Karpas-422 (cell line): Measurements from ENCODE around the gene ASXL1. TPM values are rescaled to one million over a fixed set of nuclear protein-coding genes. Genes with fewer than 3 reads are reported as not detected.
A peak's percentile ranks its signal among the peaks of the same experiment; 100 is the strongest.

Experiments used
- DNase-seq: peaks from one replicate; pipeline ENCODE4 v3.0.0-alpha.2; 2015
- H2AFZ ChIP-seq: fragments of 200-600 bp; sonication (generic); 2 replicates; pipeline ENCODE4 v1.6.1; 2014; ENCODE audit warnings: antibody characterized with exemption, low read length, mixed read lengths
- H3K27ac ChIP-seq: fragments of 200-600 bp; sonication (generic); 2 replicates; pipeline ENCODE4 v1.5.1; 2014; ENCODE audit warnings: mild to moderate bottlenecking, low read length, moderate library complexity
- H3K27me3 ChIP-seq: fragments of 200-600 bp; sonication (generic); 2 replicates; pipeline ENCODE4 v1.6.1; 2014; ENCODE audit warnings: low read length, mixed read lengths
- H3K36me3 ChIP-seq: fragments of 200-600 bp; sonication (generic); 2 replicates; pipeline ENCODE4 v1.6.1; 2014; ENCODE audit warnings: low read length, mixed read lengths; ENCODE audit not compliant: insufficient read depth
- H3K4me1 ChIP-seq: fragments of 200-600 bp; sonication (generic); 2 replicates; pipeline ENCODE4 v1.6.1; 2014; ENCODE audit warnings: mild to moderate bottlenecking, low read length, mixed read lengths
- H3K4me2 ChIP-seq: fragments of 200-600 bp; sonication (generic); 2 replicates; pipeline ENCODE4 v1.6.1; 2014; ENCODE audit warnings: low read length, low read depth, mild to moderate bottlenecking; ENCODE audit not compliant: poor library complexity, severe bottlenecking
- H3K4me3 ChIP-seq: fragments of 200-600 bp; sonication (generic); 2 replicates; pipeline ENCODE4 v1.5.1; 2014; ENCODE audit warnings: mild to moderate bottlenecking, antibody characterized with exemption, low read length, mixed read lengths
- H3K79me2 ChIP-seq: fragments of 200-600 bp; sonication (generic); 2 replicates; pipeline ENCODE4 v1.6.1; 2014; ENCODE audit warnings: mild to moderate bottlenecking, low read length, mixed read lengths
- H3K9ac ChIP-seq: fragments of 200-600 bp; sonication (generic); 2 replicates; pipeline ENCODE4 v1.6.0; 2014; ENCODE audit warnings: low read length
- H3K9me2 ChIP-seq: fragments of 200-600 bp; sonication (generic), shearing (Covaris generic); replicated peaks from 2 replicates; pipeline ENCODE4 v1.6.0; 2014; ENCODE audit warnings: mild to moderate bottlenecking, low read length, moderate library complexity; ENCODE audit not compliant: insufficient read depth
- H3K9me3 ChIP-seq: fragments of 300-700, 200-600 bp; sonication (generic); 2 replicates; pipeline ENCODE4 v1.6.1; 2014; ENCODE audit warnings: low read length, mixed read lengths
- H4K20me1 ChIP-seq: fragments of 200-600 bp; sonication (generic); 2 replicates; pipeline ENCODE4 v1.6.1; 2014; ENCODE audit warnings: mild to moderate bottlenecking, antibody characterized with exemption, low read length, low read depth; ENCODE audit not compliant: insufficient read depth
- total RNA-seq: library from RNA; depleted of rRNA; stranded (reverse); fragments of >200 nt; shearing (Covaris generic); gene quantifications from 2 replicates; pipeline ENCODE4 v1.2.3, GENCODE V29; 2014; ENCODE audit warnings: low replicate concordance

The ASXL1 gene
- total RNA-seq, 1 experiment from 2014 or later: 39.9 TPM

DNA sequence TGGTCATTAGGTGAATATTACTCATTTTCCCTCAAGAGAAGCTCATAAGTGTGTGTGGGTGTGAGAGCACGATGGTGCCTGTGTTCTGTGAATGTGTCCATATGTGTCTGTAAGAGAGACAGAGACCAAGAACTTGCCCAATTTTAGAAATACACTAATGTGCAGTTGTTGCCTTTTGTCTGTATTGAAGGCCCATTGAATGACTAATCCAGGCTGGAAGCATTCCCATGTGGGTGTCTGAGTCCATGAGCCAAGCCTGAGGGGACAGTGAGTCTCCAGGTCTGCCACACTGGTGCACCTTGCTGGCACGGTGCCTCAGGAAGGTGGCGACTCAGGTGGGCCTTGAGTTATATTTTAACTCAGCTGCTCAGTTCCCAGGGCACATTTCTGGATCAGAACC, 25.5 kb upstream of the ASXL1 start:
- Histone ChIP-seq H3K27ac (peak overlapping the region; percentile 62), H2AFZ (no peak overlapping the region), H3K36me3 (peaks cover 39% of the 10 kb centered on the region), H3K27me3 (no peaks in the 10 kb centered on the region), H3K4me2 (no peak overlapping the region), H3K79me2 (no peaks in the 10 kb centered on the region), H3K4me1 (peaks cover 45% of the 10 kb centered on the region), H4K20me1 (no peaks in the 10 kb centered on the region), H3K9me3 (no peaks in the 10 kb centered on the region), H3K4me3 (no peak overlapping the region), H3K9me2 (no peaks in the 10 kb centered on the region), H3K9ac (no peak overlapping the region)
- no peak for DNase-seq

GRCh38 chr20:32333181-32333987, 24.7 kb upstream of the ASXL1 start:
- peaks cover 45% of the 10 kb centered on the region for H3K4me1 ChIP-seq
- H3K9ac ChIP-seq: no peak overlapping the region
- H3K79me2 ChIP-seq: no peaks in the 10 kb centered on the region
- no peaks in the 10 kb centered on the region for H3K27me3 ChIP-seq
- H3K4me3 ChIP-seq: no peak overlapping the region
- no peak overlapping the region for H3K4me2 ChIP-seq
- H3K36me3 ChIP-seq: peaks cover 39% of the 10 kb centered on the region
- H2AFZ ChIP-seq: no peak overlapping the region
- H3K9me3 ChIP-seq: no peaks in the 10 kb centered on the region
- H3K27ac ChIP-seq: peak overlapping the region; percentile 62
- no peaks in the 10 kb centered on the region for H3K9me2 ChIP-seq
- no peaks in the 10 kb centered on the region for H4K20me1 ChIP-seq
- peak; percentile 46 for DNase-seq

- Histone ChIP-seq H3K27ac (0 out of 2 replicates have a peak overlapping the region, but pooled peaks have one; percentile 62), H3K4me2 (no peak overlapping the region), H4K20me1 (no peaks in the 10 kb centered on the region), H3K4me1 (peaks cover 45% of the 10 kb centered on the region), H2AFZ (no peak overlapping the region), H3K9me2 (no peaks in the 10 kb centered on the region), H3K4me3 (no peak overlapping the region), H3K9ac (no peak overlapping the region), H3K27me3 (no peaks in the 10 kb centered on the region), H3K9me3 (no peaks in the 10 kb centered on the region), H3K79me2 (no peaks in the 10 kb centered on the region), H3K36me3 (peaks cover 39% of the 10 kb centered on the region)
- no peak for DNase-seq
Measured at GRCh38 chr20:32333988-32334885, 23.9 kb upstream of the ASXL1 start.

GRCh38 chr20:32336918-32337347, 21.2 kb upstream of the ASXL1 start:
- no peak overlapping the region for H3K4me3 ChIP-seq
- DNase-seq: peak; percentile 85
- H3K27me3 ChIP-seq: no peaks in the 10 kb centered on the region
- no peaks in the 10 kb centered on the region for H3K9me3 ChIP-seq
- H3K36me3 ChIP-seq: peaks cover 19% of the 10 kb centered on the region; the same call in 1 of the 2 replicates
- 0 out of 2 replicates have a peak overlapping the region, but pooled peaks have one; percentile 19 for H3K27ac ChIP-seq
- no peaks in the 10 kb centered on the region for H3K79me2 ChIP-seq
- H3K9me2 ChIP-seq: no peaks in the 10 kb centered on the region
- H3K4me1 ChIP-seq: peaks cover 22% of the 10 kb centered on the region
- 0 out of 2 replicates have a peak overlapping the region, but pooled peaks have one; percentile 19 for H3K9ac ChIP-seq
- peak overlapping the region; percentile 13 for H3K4me2 ChIP-seq
- H2AFZ ChIP-seq: no peak overlapping the region
- no peaks in the 10 kb centered on the region for H4K20me1 ChIP-seq

- no peak overlapping the region for H2AFZ ChIP-seq
- peaks cover 8% of the 10 kb centered on the region; the same call in 1 of the 2 replicates for H3K36me3 ChIP-seq
- H3K27me3 ChIP-seq: no peaks in the 10 kb centered on the region
- H4K20me1 ChIP-seq: no peaks in the 10 kb centered on the region
- H3K4me2 ChIP-seq: no peak overlapping the region
- H3K9ac ChIP-seq: no peak overlapping the region
- H3K4me1 ChIP-seq: peaks cover 10% of the 10 kb centered on the region
- H3K9me3 ChIP-seq: no peaks in the 10 kb centered on the region
- no peaks in the 10 kb centered on the region for H3K79me2 ChIP-seq
- H3K4me3 ChIP-seq: no peak overlapping the region
- DNase-seq: no peak
- H3K27ac ChIP-seq: no peak overlapping the region
- no peaks in the 10 kb centered on the region for H3K9me2 ChIP-seq
Measured at GRCh38 chr20:32337937-32338661, 20.0 kb upstream of the ASXL1 start.

- Histone ChIP-seq H3K9me3 (no peaks in the 10 kb centered on the region), H4K20me1 (no peaks in the 10 kb centered on the region), H3K27ac (no peak overlapping the region), H3K4me1 (peaks cover 9% of the 10 kb centered on the region), H3K9me2 (no peaks in the 10 kb centered on the region), H3K4me2 (no peak overlapping the region), H3K79me2 (no peaks in the 10 kb centered on the region), H3K4me3 (no peak overlapping the region), H3K36me3 (peaks cover 7% of the 10 kb centered on the region; the same call in 1 of the 2 replicates), H3K9ac (no peak overlapping the region), H2AFZ (no peak overlapping the region), H3K27me3 (no peaks in the 10 kb centered on the region)
- no peak for DNase-seq
Measured at GRCh38 chr20:32338665-32339064, 19.5 kb upstream of the ASXL1 start.

- H3K4me1 ChIP-seq: peaks cover 9% of the 10 kb centered on the region
- H3K79me2 ChIP-seq: no peaks in the 10 kb centered on the region
- no peaks in the 10 kb centered on the region for H3K9me3 ChIP-seq
- H3K36me3 ChIP-seq: peaks cover 3% of the 10 kb centered on the region; the same call in 1 of the 2 replicates
- no peak overlapping the region for H3K4me2 ChIP-seq
- H3K27me3 ChIP-seq: no peaks in the 10 kb centered on the region
- no peak for DNase-seq
- H2AFZ ChIP-seq: no peak overlapping the region
- no peak overlapping the region for H3K27ac ChIP-seq
- H4K20me1 ChIP-seq: no peaks in the 10 kb centered on the region
- no peaks in the 10 kb centered on the region for H3K9me2 ChIP-seq
- no peak overlapping the region for H3K9ac ChIP-seq
- no peak overlapping the region for H3K4me3 ChIP-seq
Measured at GRCh38 chr20:32339116-32339515, 19.0 kb upstream of the ASXL1 start.
